Testis (tissue), 3 donors: ENCODE data around the gene MID1. TPM values are rescaled to one million over a fixed set of nuclear protein-coding genes. Genes with fewer than 3 reads are reported as not detected.

Experiments
- DNase-seq: peaks from one replicate; pipeline ENCODE4 v3.0.0-alpha.2; 2019
- H3K27ac ChIP-seq, 2 donors: fragments of 200-600 bp; sonication (generic); one replicate each; pipeline ENCODE4 v1.5.1; 2019
- H3K27me3 ChIP-seq: fragments of 200-600 bp; sonication (generic); one replicate; pipeline ENCODE4 v1.5.1; 2019
- H3K36me3 ChIP-seq: fragments of 200-600 bp; sonication (generic); one replicate; pipeline ENCODE4 v1.5.1; 2017; ENCODE audit warnings: low read depth; ENCODE audit errors: missing control alignments
- H3K4me1 ChIP-seq: fragments of 200-600 bp; sonication (generic); one replicate; pipeline ENCODE4 v1.5.1; 2019
- H3K4me3 ChIP-seq, 2 donors: fragments of 200-600 bp; sonication (generic); one replicate each; pipeline ENCODE4 v1.5.1; 2017 to 2019
- H3K9me3 ChIP-seq: fragments of 200-600 bp; sonication (generic); one replicate; pipeline ENCODE4 v1.5.1; 2017
- POLR2A ChIP-seq: fragments of 450-650 bp; IDR thresholded peaks from one replicate; pipeline ENCODE4 v1.6.1; 2017; ENCODE audit warnings: antibody characterized with exemption, mild to moderate bottlenecking, moderate library complexity
- WGBS, 2 donors: methylation state at CpG; one replicate each; pipeline ENCODE4 v1.1.5; 2018; 5-methylcytosine and 5-hydroxymethylcytosine counted together
- intact Hi-C: fragments of 100-400 bp; cut with DNase I; formaldehyde crosslinking; loops from one replicate; pipeline ENCODE4 v1.15.1; 2023; ENCODE audit warnings: low total_unique reads
- polyA plus RNA-seq: library from polyadenylated mRNA; stranded (reverse); fragments of 350-450 nt; fragmentation: Illumina TruSeq; extraction: RNeasy Lipid Tissue Mini Kit (QIAGEN cat#74804); gene quantifications from one replicate; pipeline ENCODE4 v1.2.3, GENCODE V29; 2014; ENCODE audit warnings: low read depth, low replicate concordance; ENCODE audit not compliant: insufficient read depth
- total RNA-seq, 2 donors: library from RNA; depleted of rRNA; stranded (reverse); fragments of >200 nt; gene quantifications; one replicate each; pipeline ENCODE4 v1.2.3, GENCODE V29; 2016
- TF ChIP-seq, protein P1 (sequence below), 3 experiments: fragments of 450-650 bp in 2 of 3; fragments of 200-600 bp in 1 of 3; sonication (generic) in 1 of 3; IDR thresholded peaks; one replicate each; pipeline ENCODE4 v1.5.1; 2016 to 2019; ENCODE audit warnings: antibody characterized with exemption in 3 of 3, mild to moderate bottlenecking in 2 of 3, moderate library complexity in 1 of 3

The MID1 gene
- total and polyA plus RNA-seq, 3 donors from 2014 or later: 10.3 to 34.6 (median 18.3) TPM

DNA sequence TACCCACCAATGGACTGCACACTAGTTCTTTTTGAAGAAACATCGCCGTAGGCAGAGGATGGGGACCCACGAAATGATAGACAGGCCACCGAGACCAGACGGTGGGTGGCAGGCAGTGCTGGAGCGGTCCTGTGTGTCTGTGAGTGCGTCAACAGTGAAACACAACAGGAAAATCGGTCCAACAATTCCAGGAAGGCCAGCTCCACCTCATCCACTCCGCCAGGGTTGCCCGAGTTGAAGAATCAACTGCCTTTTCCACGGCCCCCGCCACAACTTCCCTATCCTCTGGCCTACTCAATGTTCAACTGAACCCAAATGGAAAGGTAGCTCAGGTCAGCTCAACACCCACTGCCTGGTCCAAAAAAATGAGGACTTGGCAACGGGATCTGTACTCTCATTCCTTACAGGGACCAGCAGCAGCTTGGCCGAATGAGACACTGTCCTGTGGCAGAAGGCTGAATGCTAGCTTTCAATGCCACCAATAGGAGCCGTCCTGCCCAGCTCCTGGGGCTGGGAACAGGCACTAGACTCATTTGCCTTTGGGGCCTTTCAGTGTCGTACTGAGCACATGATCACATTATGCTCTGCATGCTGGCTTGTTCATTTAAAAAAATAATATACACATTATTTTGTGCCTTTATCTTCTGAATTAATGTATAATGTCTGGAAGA, 43.5 kb downstream of the MID1 start:
- 86 to 91% methylated on average over 6 to 16 of the region's 16 CpGs for WGBS, 2 donors
- TF ChIP-seq POLR2A: no peak
- TF ChIP-seq, protein P1, sequence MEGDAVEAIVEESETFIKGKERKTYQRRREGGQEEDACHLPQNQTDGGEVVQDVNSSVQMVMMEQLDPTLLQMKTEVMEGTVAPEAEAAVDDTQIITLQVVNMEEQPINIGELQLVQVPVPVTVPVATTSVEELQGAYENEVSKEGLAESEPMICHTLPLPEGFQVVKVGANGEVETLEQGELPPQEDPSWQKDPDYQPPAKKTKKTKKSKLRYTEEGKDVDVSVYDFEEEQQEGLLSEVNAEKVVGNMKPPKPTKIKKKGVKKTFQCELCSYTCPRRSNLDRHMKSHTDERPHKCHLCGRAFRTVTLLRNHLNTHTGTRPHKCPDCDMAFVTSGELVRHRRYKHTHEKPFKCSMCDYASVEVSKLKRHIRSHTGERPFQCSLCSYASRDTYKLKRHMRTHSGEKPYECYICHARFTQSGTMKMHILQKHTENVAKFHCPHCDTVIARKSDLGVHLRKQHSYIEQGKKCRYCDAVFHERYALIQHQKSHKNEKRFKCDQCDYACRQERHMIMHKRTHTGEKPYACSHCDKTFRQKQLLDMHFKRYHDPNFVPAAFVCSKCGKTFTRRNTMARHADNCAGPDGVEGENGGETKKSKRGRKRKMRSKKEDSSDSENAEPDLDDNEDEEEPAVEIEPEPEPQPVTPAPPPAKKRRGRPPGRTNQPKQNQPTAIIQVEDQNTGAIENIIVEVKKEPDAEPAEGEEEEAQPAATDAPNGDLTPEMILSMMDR (IDR thresholded peaks at IDR 0.05): no peak
- no peak for DNase-seq
- intact Hi-C loops: no loop called here
- H3K27me3 ChIP-seq: no peaks in the 10 kb centered on the region
- no peak overlapping the region for H3K27ac ChIP-seq
- no peaks in the 10 kb centered on the region for H3K36me3 ChIP-seq
- H3K9me3 ChIP-seq: no peaks in the 10 kb centered on the region
- H3K4me1 ChIP-seq: peaks cover 3% of the 10 kb centered on the region
- no peak overlapping the region for H3K4me3 ChIP-seq

DNA sequence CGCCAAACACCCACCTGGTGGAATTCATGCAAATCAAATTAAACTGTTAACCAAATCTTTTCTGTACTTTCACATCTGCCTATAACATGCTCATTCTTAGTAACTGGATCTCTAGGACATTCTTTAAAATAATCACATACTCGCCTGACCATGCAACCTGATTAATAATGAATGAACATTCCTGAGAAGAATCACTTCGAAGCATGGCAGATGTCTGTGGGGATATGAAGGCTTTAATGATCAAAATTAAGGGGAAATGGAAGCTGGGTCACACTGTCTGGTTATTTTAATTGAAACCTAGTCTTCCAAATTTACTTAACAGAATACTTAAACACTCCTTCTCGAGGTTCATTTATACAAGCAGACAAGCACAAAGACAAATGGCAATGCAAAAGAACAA, 44.2 kb downstream of the MID1 start:
- Histone ChIP-seq H3K4me1 (peaks cover 3% of the 10 kb centered on the region), H3K9me3 (no peaks in the 10 kb centered on the region), H3K27ac (no peak overlapping the region), H3K27me3 (no peaks in the 10 kb centered on the region), H3K4me3 (no peak overlapping the region), H3K36me3 (no peaks in the 10 kb centered on the region)
- 84 to 94% methylated on average over 4 of the region's 4 CpGs for WGBS, 2 donors
- no peak for TF ChIP-seq POLR2A
- TF ChIP-seq, protein P1 (IDR thresholded peaks at IDR 0.05): no peak
- intact Hi-C loops: no loop called here
- DNase-seq: no peak

DNA sequence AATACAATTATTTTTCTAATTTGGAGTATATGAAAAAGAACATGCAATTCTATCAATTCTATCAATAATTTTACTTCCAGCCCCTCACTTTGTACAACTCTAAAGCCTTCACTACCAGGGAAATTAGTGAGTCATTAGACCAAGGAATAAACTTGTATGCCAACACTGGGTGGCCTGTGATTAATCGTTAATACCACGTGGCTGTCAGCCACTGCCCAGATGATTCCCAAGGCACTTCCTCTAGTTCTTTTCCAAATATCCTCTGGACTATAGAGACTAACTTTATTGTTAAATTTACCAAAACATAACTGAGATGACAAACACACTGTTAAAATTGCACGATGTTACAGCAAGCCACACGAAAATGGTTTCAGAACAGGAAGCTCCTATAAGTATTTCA, 45.7 kb downstream of the MID1 start:
- Histone ChIP-seq H3K4me1 (peaks cover 3% of the 10 kb centered on the region), H3K27ac (no peak overlapping the region), H3K36me3 (no peaks in the 10 kb centered on the region), H3K27me3 (no peaks in the 10 kb centered on the region), H3K9me3 (no peaks in the 10 kb centered on the region), H3K4me3 (no peak overlapping the region)
- intact Hi-C loops: no loop called here
- DNase-seq: no peak
- TF ChIP-seq POLR2A: no peak
- TF ChIP-seq, protein P1 (IDR thresholded peaks at IDR 0.05): no peak
- WGBS, 2 donors: 64 to 91% methylated on average over 4 of the region's 4 CpGs

DNA sequence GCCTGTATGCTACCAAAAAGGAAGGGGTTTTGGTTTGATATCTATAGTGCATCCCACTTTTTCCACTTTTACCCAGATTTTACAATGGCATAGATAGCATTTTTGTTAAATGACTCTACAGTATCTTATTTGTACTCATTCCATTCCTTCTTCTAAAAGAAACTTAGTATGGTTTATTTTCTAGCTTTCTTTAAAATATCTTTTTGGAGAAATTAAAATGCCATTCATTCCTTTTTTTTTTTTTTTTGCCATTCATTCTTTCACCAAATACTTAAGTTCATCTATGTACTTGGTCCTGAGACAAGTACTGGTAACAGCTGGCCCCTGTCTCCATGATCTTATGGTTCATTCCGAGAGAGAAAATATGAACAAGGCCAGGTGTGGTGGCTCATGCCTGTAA, 49.1 kb downstream of the MID1 start:
- no peaks in the 10 kb centered on the region for H3K27me3 ChIP-seq
- no peaks in the 10 kb centered on the region for H3K9me3 ChIP-seq
- no peak for DNase-seq
- no peak overlapping the region for H3K4me3 ChIP-seq
- TF ChIP-seq, protein P1 (IDR thresholded peaks at IDR 0.05): no peak
- TF ChIP-seq POLR2A: no peak
- H3K27ac ChIP-seq: no peak overlapping the region
- no peaks in the 10 kb centered on the region for H3K36me3 ChIP-seq
- 73 to 83% methylated on average over 1 of the region's 1 CpG for WGBS, 2 donors
- intact Hi-C loops: no loop called here
- H3K4me1 ChIP-seq: no peaks in the 10 kb centered on the region

DNA sequence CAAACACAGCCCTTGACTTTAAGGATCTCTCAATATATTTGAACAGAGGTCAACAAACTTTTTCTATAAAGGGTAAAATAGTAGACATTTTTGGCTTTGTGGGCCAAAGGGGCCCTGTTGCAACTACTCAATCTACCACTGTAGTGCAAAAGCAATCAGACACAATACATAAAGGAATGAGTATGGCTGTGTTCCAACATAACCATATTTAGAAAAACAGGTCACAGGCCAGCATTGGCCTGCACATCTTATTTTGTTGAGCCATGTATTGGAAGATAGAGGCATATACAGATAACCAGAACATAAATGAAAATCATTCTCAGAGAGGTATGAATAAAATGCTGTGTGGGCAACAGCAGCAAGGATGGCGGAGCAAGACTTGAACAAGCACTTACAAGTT, 49.8 kb downstream of the MID1 start:
- H3K4me1 ChIP-seq: no peaks in the 10 kb centered on the region
- H3K9me3 ChIP-seq: no peaks in the 10 kb centered on the region
- intact Hi-C loops: no loop called here
- H3K27ac ChIP-seq: no peak overlapping the region
- no peak for DNase-seq
- H3K27me3 ChIP-seq: no peaks in the 10 kb centered on the region
- no peaks in the 10 kb centered on the region for H3K36me3 ChIP-seq
- WGBS, 2 donors: 92 to 100% methylated on average over 1 of the region's 1 CpG
- no peak overlapping the region for H3K4me3 ChIP-seq
- no peak for TF ChIP-seq POLR2A
- TF ChIP-seq, protein P1 (IDR thresholded peaks at IDR 0.05): no peak
